GM19395 (cell line): ENCODE measurements around the gene ZFP57.

Experiments used
- ATAC-seq: cut with Tn5 transposase; IDR thresholded peaks from one replicate; pipeline ENCODE4 v1.9.1; 2021; ENCODE audit warnings: mild to moderate bottlenecking, moderate library complexity; ENCODE audit not compliant: unreplicated experiment

The ZFP57 gene

GRCh38 chr6:29626948-29627754 lies 53.8 kb downstream of the ZFP57 start:
- no peak for ATAC-seq

GRCh38 chr6:29625337-29625930 lies 55.5 kb downstream of the ZFP57 start:
- no peak for ATAC-seq

GRCh38 chr6:29624520-29624961 lies 56.4 kb downstream of the ZFP57 start:
- ATAC-seq, result no peak
